Lung (tissue), 12 donors: Measurements from ENCODE around the gene MRPL17. TPM values are rescaled to one million over a fixed set of nuclear protein-coding genes. Genes with fewer than 3 reads are reported as not detected.
A peak's percentile ranks its signal among the peaks of the same experiment; 100 is the strongest.

Source experiments
- ATAC-seq: fragments of 200-7000 bp; cut with Tn5 transposase; one replicate; pipeline ENCODE4 v1.9.1; 2020; ENCODE audit warnings: moderate number of reproducible peaks; ENCODE audit not compliant: insufficient read depth, low FRiP score
- DNase-seq, 3 donors: peaks; one replicate each; pipeline ENCODE4 v3.0.0-alpha.2; 2013 to 2017
- H3K27ac ChIP-seq, 2 donors: one replicate each; pipeline ENCODE4 v1.5.1; 2013; ENCODE audit warnings: mild to moderate bottlenecking in 2 of 2, moderate library complexity in 2 of 2, control low read depth in 1 of 2, inconsistent platforms in 1 of 2, low read depth in 1 of 2, low read length in 1 of 2
- H3K27me3 ChIP-seq, 3 donors: one replicate each; pipeline ENCODE4 v1.5.1; 2013; ENCODE audit warnings: low read length in 2 of 3; ENCODE audit not compliant: control insufficient read depth in 3 of 3, insufficient read depth in 3 of 3
- H3K36me3 ChIP-seq, 4 donors: one replicate each; pipeline ENCODE4 v1.5.1; 2013; ENCODE audit warnings: low read length in 4 of 4, mild to moderate bottlenecking in 1 of 4, moderate library complexity in 1 of 4; ENCODE audit not compliant: control insufficient read depth in 4 of 4, insufficient read depth in 4 of 4
- H3K4me1 ChIP-seq, 5 donors: one replicate each; pipeline ENCODE4 v1.5.1; 2013; ENCODE audit warnings: low read length in 5 of 5, mild to moderate bottlenecking in 2 of 5, moderate library complexity in 1 of 5; ENCODE audit not compliant: control insufficient read depth in 5 of 5, insufficient read depth in 5 of 5
- H3K4me3 ChIP-seq: one replicate; pipeline ENCODE4 v1.5.1; 2013; ENCODE audit warnings: mild to moderate bottlenecking, control low read depth, moderate library complexity
- H3K9ac ChIP-seq, 2 donors: one replicate each; pipeline ENCODE4 v1.5.1; 2013; ENCODE audit warnings: low read length in 2 of 2, control low read depth in 1 of 2; ENCODE audit not compliant: insufficient read depth in 1 of 2
- H3K9me3 ChIP-seq, 4 donors: one replicate each; pipeline ENCODE4 v1.5.1; 2013; ENCODE audit warnings: low read length in 3 of 4, mild to moderate bottlenecking in 1 of 4, moderate library complexity in 1 of 4; ENCODE audit not compliant: control insufficient read depth in 4 of 4, insufficient read depth in 3 of 4
- CTCF ChIP-seq: IDR thresholded peaks from 2 replicates; pipeline ENCODE4 v1.5.1; 2012; ENCODE audit warnings: mild to moderate bottlenecking; ENCODE audit errors: control extremely low read depth, extremely low read depth
- WGBS, 2 donors: extraction: QIAGEN DNeasy Blood & Tissue Kit; methylation state at CpG; one replicate each; pipeline ENCODE4 v1.1.7; 2013; 5-methylcytosine and 5-hydroxymethylcytosine counted together
- polyA plus RNA-seq, 2 donors: library from polyadenylated mRNA; stranded (reverse); fragments of 200-250 nt; gene quantifications; one replicate each; pipeline ENCODE4 v1.2.1, GENCODE V29; 2013
- total RNA-seq, 2 donors: library from RNA; depleted of rRNA in 1 of 2; stranded (reverse); fragments of >200 nt in 1 of 2; gene quantifications; one replicate each; pipeline ENCODE4 v1.2.1, GENCODE V29; 2014 to 2021
- donor health status: control.
- donor health status: control.
- donor health status: Bipolar disorder and iron deficiency.
- donor health status: healthy.
- donor health status: DM: yes; HTN: yes; CAD: no.

The MRPL17 gene
- total and polyA plus RNA-seq, 4 donors, result 28.2 to 81.4 (median 45.9) TPM

- H3K9ac ChIP-seq, result no peak overlapping the region
- DNase-seq, result no peak
- WGBS, 2 donors, result 69 to 75% methylated on average over 6 of the region's 6 CpGs
- no peak overlapping the region for H3K4me3 ChIP-seq
- H3K9me3 ChIP-seq, result no peaks in the 10 kb centered on the region
- H3K27me3 ChIP-seq, result no peaks in the 10 kb centered on the region
- no peak overlapping the region for H3K27ac ChIP-seq
- no peak for TF ChIP-seq CTCF
- ATAC-seq, result no peak
- no peaks in the 10 kb centered on the region for H3K36me3 ChIP-seq
- no peaks in the 10 kb centered on the region for H3K4me1 ChIP-seq
Observed at GRCh38 chr11:6670202-6670830, 12.8 kb downstream of the MRPL17 start.

GRCh38 chr11:6667733-6668374, 15.3 kb downstream of the MRPL17 start:
- TF ChIP-seq CTCF, result peak; percentile 13
- 62 to 65% methylated on average over 3 of the region's 3 CpGs for WGBS, 2 donors
- Histone ChIP-seq H3K4me1 (no peaks in the 10 kb centered on the region), H3K36me3 (no peaks in the 10 kb centered on the region), H3K9ac (no peak overlapping the region), H3K9me3 (no peaks in the 10 kb centered on the region), H3K27me3 (no peaks in the 10 kb centered on the region), H3K27ac (no peak overlapping the region), H3K4me3 (no peak overlapping the region)
- ATAC-seq (no peak), DNase-seq (peak in 2 of 3 donors; percentile 29 to 45)

- Histone ChIP-seq H3K4me1 (no peaks in the 10 kb centered on the region), H3K27ac (no peak overlapping the region), H3K27me3 (no peaks in the 10 kb centered on the region), H3K4me3 (no peak overlapping the region), H3K36me3 (no peaks in the 10 kb centered on the region), H3K9ac (no peak overlapping the region), H3K9me3 (no peaks in the 10 kb centered on the region)
- TF ChIP-seq CTCF, result no peak
- ATAC-seq (no peak), DNase-seq (no peak)
- WGBS, 2 donors, result 87 to 91% methylated on average over 4 of the region's 4 CpGs
Observed at GRCh38 chr11:6666302-6667183, 16.6 kb downstream of the MRPL17 start.
